ENCODE results near the gene MTCH1. TPM values are rescaled to one million over a fixed set of nuclear protein-coding genes. Genes with fewer than 3 reads are reported as not detected.

MTCH1 gene
- total and polyA plus RNA-seq, 9 of the 15 experiments (the other 6 are each of a cell fraction or from before 2014, with no cell fraction given) = 7.9 to 161 (median 118) TPM

DNA sequence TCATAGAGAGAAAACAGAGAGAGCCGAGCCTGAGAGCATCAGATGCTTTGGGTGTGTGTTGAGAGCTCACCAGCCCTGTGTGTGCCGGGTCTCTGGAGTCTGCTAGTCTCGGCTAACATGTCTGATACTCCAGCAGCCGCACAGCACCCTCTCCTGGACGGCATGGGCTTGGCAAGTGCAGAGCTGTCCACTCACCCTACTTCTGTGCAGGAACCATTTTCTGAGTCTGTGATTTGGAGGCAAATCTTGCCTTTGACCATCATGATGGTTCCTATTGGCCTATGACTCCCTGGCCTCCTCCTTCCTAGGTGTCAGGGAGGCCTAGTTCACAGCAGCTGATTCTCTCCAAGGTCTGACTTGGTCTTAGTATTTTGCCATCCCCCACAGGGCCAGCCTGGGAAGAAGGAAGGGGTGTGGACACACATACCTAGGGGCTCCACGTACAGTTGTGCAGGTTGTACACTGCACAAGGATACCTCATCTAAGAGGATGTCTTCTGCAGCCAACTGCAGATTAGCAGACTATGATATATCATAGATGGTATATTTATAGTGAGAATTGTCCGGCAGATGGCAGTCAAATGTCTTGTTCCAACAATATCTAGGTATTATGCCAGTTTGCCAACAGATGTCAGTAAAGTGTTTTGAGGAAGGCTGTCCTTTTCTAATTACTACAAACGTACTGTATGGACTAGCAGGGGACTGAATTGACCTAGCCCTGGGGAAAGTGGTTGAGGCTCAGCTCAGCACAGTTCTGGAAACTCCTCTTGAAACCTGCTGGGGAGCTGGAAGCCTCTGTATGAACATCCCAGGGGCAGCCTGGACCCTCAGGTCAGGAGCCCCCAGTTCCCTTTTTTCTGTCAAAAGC is 32.4 kb upstream of the MTCH1 start (continued):
- no peak for TF ChIP-seq ZFP30 (CRISPR knock-in tag; IDR thresholded peaks at IDR 0.05; ENCODE audit: borderline replicate concordance)
- TF ChIP-seq, protein P1, sequence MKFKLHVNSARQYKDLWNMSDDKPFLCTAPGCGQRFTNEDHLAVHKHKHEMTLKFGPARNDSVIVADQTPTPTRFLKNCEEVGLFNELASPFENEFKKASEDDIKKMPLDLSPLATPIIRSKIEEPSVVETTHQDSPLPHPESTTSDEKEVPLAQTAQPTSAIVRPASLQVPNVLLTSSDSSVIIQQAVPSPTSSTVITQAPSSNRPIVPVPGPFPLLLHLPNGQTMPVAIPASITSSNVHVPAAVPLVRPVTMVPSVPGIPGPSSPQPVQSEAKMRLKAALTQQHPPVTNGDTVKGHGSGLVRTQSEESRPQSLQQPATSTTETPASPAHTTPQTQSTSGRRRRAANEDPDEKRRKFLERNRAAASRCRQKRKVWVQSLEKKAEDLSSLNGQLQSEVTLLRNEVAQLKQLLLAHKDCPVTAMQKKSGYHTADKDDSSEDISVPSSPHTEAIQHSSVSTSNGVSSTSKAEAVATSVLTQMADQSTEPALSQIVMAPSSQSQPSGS (CRISPR knock-in tag; IDR thresholded peaks at IDR 0.05) = no peak
- TF ChIP-seq FOXP1 (CRISPR knock-in tag; IDR thresholded peaks at IDR 0.05) = no peak
- TF ChIP-seq HDGF (IDR thresholded peaks at IDR 0.05) = peak; percentile 44; the same call in 1 of the 2 replicates
- no peak for TF ChIP-seq ZNF57 (CRISPR knock-in tag; IDR thresholded peaks at IDR 0.05)
- no peak for TF ChIP-seq CBFA2T3 (IDR thresholded peaks at IDR 0.05)
- no peak for TF ChIP-seq GABPB2 (CRISPR knock-in tag; conservative IDR thresholded peaks at IDR 0.05)
- TF ChIP-seq ZNF584 (CRISPR knock-in tag; IDR thresholded peaks at IDR 0.05; ENCODE audit: low read depth) = no peak
- TF ChIP-seq, protein P2, sequence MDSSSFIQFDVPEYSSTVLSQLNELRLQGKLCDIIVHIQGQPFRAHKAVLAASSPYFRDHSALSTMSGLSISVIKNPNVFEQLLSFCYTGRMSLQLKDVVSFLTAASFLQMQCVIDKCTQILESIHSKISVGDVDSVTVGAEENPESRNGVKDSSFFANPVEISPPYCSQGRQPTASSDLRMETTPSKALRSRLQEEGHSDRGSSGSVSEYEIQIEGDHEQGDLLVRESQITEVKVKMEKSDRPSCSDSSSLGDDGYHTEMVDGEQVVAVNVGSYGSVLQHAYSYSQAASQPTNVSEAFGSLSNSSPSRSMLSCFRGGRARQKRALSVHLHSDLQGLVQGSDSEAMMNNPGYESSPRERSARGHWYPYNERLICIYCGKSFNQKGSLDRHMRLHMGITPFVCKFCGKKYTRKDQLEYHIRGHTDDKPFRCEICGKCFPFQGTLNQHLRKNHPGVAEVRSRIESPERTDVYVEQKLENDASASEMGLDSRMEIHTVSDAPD (CRISPR knock-in tag; IDR thresholded peaks at IDR 0.05) = no peak
- no peak for TF ChIP-seq RBFOX2 (IDR thresholded peaks at IDR 0.05; ENCODE audit: low read depth, low read length)
- peak; percentile 66; the same call in 1 of the 2 replicates for TF ChIP-seq XRCC5 (IDR thresholded peaks at IDR 0.05; ENCODE audit: low read depth, low read length)
- TF ChIP-seq, protein P3, sequence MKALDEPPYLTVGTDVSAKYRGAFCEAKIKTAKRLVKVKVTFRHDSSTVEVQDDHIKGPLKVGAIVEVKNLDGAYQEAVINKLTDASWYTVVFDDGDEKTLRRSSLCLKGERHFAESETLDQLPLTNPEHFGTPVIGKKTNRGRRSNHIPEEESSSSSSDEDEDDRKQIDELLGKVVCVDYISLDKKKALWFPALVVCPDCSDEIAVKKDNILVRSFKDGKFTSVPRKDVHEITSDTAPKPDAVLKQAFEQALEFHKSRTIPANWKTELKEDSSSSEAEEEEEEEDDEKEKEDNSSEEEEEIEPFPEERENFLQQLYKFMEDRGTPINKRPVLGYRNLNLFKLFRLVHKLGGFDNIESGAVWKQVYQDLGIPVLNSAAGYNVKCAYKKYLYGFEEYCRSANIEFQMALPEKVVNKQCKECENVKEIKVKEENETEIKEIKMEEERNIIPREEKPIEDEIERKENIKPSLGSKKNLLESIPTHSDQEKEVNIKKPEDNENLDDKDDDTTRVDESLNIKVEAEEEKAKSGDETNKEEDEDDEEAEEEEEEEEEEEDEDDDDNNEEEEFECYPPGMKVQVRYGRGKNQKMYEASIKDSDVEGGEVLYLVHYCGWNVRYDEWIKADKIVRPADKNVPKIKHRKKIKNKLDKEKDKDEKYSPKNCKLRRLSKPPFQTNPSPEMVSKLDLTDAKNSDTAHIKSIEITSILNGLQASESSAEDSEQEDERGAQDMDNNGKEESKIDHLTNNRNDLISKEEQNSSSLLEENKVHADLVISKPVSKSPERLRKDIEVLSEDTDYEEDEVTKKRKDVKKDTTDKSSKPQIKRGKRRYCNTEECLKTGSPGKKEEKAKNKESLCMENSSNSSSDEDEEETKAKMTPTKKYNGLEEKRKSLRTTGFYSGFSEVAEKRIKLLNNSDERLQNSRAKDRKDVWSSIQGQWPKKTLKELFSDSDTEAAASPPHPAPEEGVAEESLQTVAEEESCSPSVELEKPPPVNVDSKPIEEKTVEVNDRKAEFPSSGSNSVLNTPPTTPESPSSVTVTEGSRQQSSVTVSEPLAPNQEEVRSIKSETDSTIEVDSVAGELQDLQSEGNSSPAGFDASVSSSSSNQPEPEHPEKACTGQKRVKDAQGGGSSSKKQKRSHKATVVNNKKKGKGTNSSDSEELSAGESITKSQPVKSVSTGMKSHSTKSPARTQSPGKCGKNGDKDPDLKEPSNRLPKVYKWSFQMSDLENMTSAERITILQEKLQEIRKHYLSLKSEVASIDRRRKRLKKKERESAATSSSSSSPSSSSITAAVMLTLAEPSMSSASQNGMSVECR (CRISPR knock-in tag; IDR thresholded peaks at IDR 0.05) = 0 out of 2 replicates have a peak, but pooled peaks have one; percentile 14
- TF ChIP-seq, protein P4, sequence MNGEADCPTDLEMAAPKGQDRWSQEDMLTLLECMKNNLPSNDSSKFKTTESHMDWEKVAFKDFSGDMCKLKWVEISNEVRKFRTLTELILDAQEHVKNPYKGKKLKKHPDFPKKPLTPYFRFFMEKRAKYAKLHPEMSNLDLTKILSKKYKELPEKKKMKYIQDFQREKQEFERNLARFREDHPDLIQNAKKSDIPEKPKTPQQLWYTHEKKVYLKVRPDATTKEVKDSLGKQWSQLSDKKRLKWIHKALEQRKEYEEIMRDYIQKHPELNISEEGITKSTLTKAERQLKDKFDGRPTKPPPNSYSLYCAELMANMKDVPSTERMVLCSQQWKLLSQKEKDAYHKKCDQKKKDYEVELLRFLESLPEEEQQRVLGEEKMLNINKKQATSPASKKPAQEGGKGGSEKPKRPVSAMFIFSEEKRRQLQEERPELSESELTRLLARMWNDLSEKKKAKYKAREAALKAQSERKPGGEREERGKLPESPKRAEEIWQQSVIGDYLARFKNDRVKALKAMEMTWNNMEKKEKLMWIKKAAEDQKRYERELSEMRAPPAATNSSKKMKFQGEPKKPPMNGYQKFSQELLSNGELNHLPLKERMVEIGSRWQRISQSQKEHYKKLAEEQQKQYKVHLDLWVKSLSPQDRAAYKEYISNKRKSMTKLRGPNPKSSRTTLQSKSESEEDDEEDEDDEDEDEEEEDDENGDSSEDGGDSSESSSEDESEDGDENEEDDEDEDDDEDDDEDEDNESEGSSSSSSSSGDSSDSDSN (IDR thresholded peaks at IDR 0.05; ENCODE audit: borderline replicate concordance in 1 of 2, low read depth in 2 of 2, low read length in 2 of 2) = 0 out of 4 replicates have a peak, but pooled peaks of 1 of the 2 experiments have one; percentile 32
- TF ChIP-seq, protein P5, sequence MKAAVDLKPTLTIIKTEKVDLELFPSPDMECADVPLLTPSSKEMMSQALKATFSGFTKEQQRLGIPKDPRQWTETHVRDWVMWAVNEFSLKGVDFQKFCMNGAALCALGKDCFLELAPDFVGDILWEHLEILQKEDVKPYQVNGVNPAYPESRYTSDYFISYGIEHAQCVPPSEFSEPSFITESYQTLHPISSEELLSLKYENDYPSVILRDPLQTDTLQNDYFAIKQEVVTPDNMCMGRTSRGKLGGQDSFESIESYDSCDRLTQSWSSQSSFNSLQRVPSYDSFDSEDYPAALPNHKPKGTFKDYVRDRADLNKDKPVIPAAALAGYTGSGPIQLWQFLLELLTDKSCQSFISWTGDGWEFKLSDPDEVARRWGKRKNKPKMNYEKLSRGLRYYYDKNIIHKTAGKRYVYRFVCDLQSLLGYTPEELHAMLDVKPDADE (conservative IDR thresholded peaks at IDR 0.05; ENCODE audit: control insufficient read depth, low read depth, low read length) = 0 out of 2 replicates have a peak, but pooled peaks have one; percentile 10
